T-cell (primary cell): Measurements from ENCODE around the gene LDLRAD4. TPM values are rescaled to one million over a fixed set of nuclear protein-coding genes. Genes with fewer than 3 reads are reported as not detected.
"Not testable (repeated sequence)": the region's sequence is repeated elsewhere in the genome, so short reads cannot be mapped to it uniquely, and the experiment has no call there.

Experiments
- ATAC-seq, 4 experiments: fragments of 200-7000 bp in 3 of 4; fragments of 150-1000 bp in 1 of 4; cut with Tn5 transposase; replicated peaks in 1 of 4; 1 replicate in 3 of 4; 2 replicates in 1 of 4; pipeline ENCODE4 v1.10.0; 2021; ENCODE audit warnings: moderate library complexity in 3 of 4, mild to moderate bottlenecking in 2 of 4, moderate number of reproducible peaks in 1 of 4
- CTCF ChIA-PET, 2 donors: fragments of 300-600 bp; sonication (Branson Sonifier 250); formaldehyde crosslinking; loops; one replicate each; lab custom pipeline; 2022; ENCODE audit warnings: antibody characterized with exemption in 2 of 2; lab: Charles Lee
- POLR2A ChIA-PET, 2 donors: fragments of 300-600 bp; sonication (Branson Sonifier 250); formaldehyde crosslinking; loops; one replicate each; lab custom pipeline; 2022; ENCODE audit warnings: antibody characterized with exemption in 2 of 2; lab: Charles Lee
- DNase-seq, 35 experiments: peaks; one replicate each; pipeline versions ENCODE4 v3.0.0 to v3.0.0-alpha.2; 2013 to 2023
- H3K27ac ChIP-seq: one replicate; pipeline ENCODE4 v1.5.1; 2013; ENCODE audit warnings: low read length
- H3K27me3 ChIP-seq, 2 experiments: replicated peaks in 1 of 2; 1 replicate in 1 of 2; 2 replicates in 1 of 2; pipeline versions ENCODE4 v1.6.1 to v1.7.0; 2013; ENCODE audit warnings: low read length in 1 of 2, mixed read lengths in 1 of 2; ENCODE audit not compliant: control insufficient read depth in 2 of 2, insufficient read depth in 2 of 2; ENCODE audit errors: extremely low read depth in 1 of 2
- H3K36me3 ChIP-seq, 2 donors: 1 replicate in 1 of 2; 2 replicates in 1 of 2; pipeline versions ENCODE4 v1.6.1 to v1.7.0; 2013; ENCODE audit warnings: low read length in 1 of 2; ENCODE audit not compliant: control insufficient read depth in 2 of 2, insufficient read depth in 1 of 2; ENCODE audit errors: extremely low read depth in 1 of 2
- H3K4me1 ChIP-seq, 2 experiments: 1 replicate in 1 of 2; 2 replicates in 1 of 2; pipeline versions ENCODE4 v1.6.1 to v1.7.0; 2013; ENCODE audit warnings: low read length in 2 of 2, mixed read lengths in 1 of 2; ENCODE audit not compliant: insufficient read depth in 2 of 2, control insufficient read depth in 1 of 2; ENCODE audit errors: extremely low read depth in 1 of 2
- H3K4me3 ChIP-seq, 2 donors: 1 replicate in 1 of 2; 2 replicates in 1 of 2; pipeline versions ENCODE4 v1.5.1 to v1.7.0; 2013; ENCODE audit warnings: mild to moderate bottlenecking in 2 of 2, low read length in 1 of 2, moderate library complexity in 1 of 2; ENCODE audit not compliant: control insufficient read depth in 1 of 2; ENCODE audit errors: extremely low read depth in 1 of 2
- H3K9me3 ChIP-seq: 2 replicates; pipeline ENCODE4 v1.7.0; 2013
- H3K27ac Mint-ChIP-seq, 2 donors: one replicate each; pipeline ENCODE4 v1.8.0; 2020 to 2021; ENCODE audit warnings: mild to moderate bottlenecking in 2 of 2, mixed read lengths in 2 of 2
- H3K27me3 Mint-ChIP-seq, 2 donors: one replicate each; pipeline ENCODE4 v1.8.0; 2021 to 2022; ENCODE audit warnings: mixed read lengths in 2 of 2
- H3K36me3 Mint-ChIP-seq: one replicate; pipeline ENCODE4 v1.8.0; 2021; ENCODE audit warnings: mixed read lengths
- H3K4me1 Mint-ChIP-seq, 3 donors: one replicate each; pipeline ENCODE4 v1.8.0; 2020 to 2022; ENCODE audit warnings: mixed read lengths in 3 of 3, mild to moderate bottlenecking in 1 of 3
- H3K4me3 Mint-ChIP-seq, 3 donors: one replicate each; pipeline ENCODE4 v1.8.0; 2020 to 2022; ENCODE audit warnings: mild to moderate bottlenecking in 3 of 3, mixed read lengths in 3 of 3, moderate library complexity in 3 of 3
- H3K9me3 Mint-ChIP-seq, 3 donors: one replicate each; pipeline ENCODE4 v1.8.0; 2020 to 2022; ENCODE audit warnings: mixed read lengths in 3 of 3
- WGBS: methylation state at CpG from one replicate; pipeline ENCODE4 v1.1.5; 2013; ENCODE audit warnings: missing lambda C conversion rate; ENCODE audit not compliant: insufficient coverage; 5-methylcytosine and 5-hydroxymethylcytosine counted together
- total RNA-seq, 35 experiments: library from RNA in 6 of 35; stranded (reverse) in 6 of 35; fragments of 120-200 nt in 1 of 35; gene quantifications; one replicate each; pipeline versions ENCODE4 v1.2.1 to v1.2.4 and lab custom pipeline; 2013 to 2026

Gene LDLRAD4
- total RNA-seq, 5 donors from 2014 or later (not counting 1 experiment from before 2014, with no cell fraction given) = 57.6 to 80.8 (median 72.4) TPM

- CTCF ChIA-PET = interaction anchor here in 1 of 2 donors (0.6 kb wide), 1 partner anchor 82 kb away, joined by 3 read pairs; no protein-coding TSS in a partner anchor
- POLR2A ChIA-PET = no interaction called here
- Histone ChIP-seq H3K9me3 (peaks cover 2% of the 10 kb centered on the region), H3K4me1 (peaks cover 2 to 28% of the 10 kb centered on the region in 2 experiments), H3K4me3 (no peak overlapping the region), H3K27ac (no peak overlapping the region), H3K27me3 (no peaks in the 10 kb centered on the region), H3K36me3 (peaks cover 3 to 17% of the 10 kb centered on the region in 2 donors)
- H3K27ac Mint-ChIP-seq = peak overlapping the region; percentile 70 to 86
- DNase-seq (no peak), ATAC-seq (peak in 1 of 4 experiments; percentile 16)
- H3K9me3 Mint-ChIP-seq = peaks cover 0 to 17% (median 2%) of the 10 kb centered on the region in 3 donors
- no peaks in the 10 kb centered on the region for H3K27me3 Mint-ChIP-seq
- H3K4me3 Mint-ChIP-seq = peak overlapping the region in 1 of 3 donors; percentile 16
- H3K36me3 Mint-ChIP-seq = peaks cover 57% of the 10 kb centered on the region
- 82% methylated on average over 10 of the region's 17 CpGs for WGBS
- H3K4me1 Mint-ChIP-seq = peaks cover 47 to 68% (median 63%) of the 10 kb centered on the region in 3 donors
Observed at GRCh38 chr18:13471198-13471845, 252.8 kb downstream of the LDLRAD4 start.

GRCh38 chr18:13471971-13472628, 253.5 kb downstream of the LDLRAD4 start:
- H3K4me3 Mint-ChIP-seq = peak overlapping the region in 1 of 3 donors; percentile 31
- no peak for DNase-seq
- peaks cover 0 to 9% (median 0%) of the 10 kb centered on the region in 3 donors for H3K9me3 Mint-ChIP-seq
- peaks cover 3 to 17% of the 10 kb centered on the region in 2 donors for H3K36me3 ChIP-seq
- no peak overlapping the region for H3K4me3 ChIP-seq
- no peaks in the 10 kb centered on the region for H3K27me3 ChIP-seq
- WGBS = 94% methylated on average over 7 of the region's 17 CpGs
- H3K9me3 ChIP-seq = peaks cover 2% of the 10 kb centered on the region
- POLR2A ChIA-PET = no interaction called here
- peaks cover 56% of the 10 kb centered on the region for H3K36me3 Mint-ChIP-seq
- CTCF ChIA-PET = no interaction called here
- no peak overlapping the region for H3K27ac ChIP-seq
- no peaks in the 10 kb centered on the region for H3K27me3 Mint-ChIP-seq
- no peak for ATAC-seq
- H3K4me1 ChIP-seq = peaks cover 2 to 25% of the 10 kb centered on the region in 2 experiments
- H3K27ac Mint-ChIP-seq = peak overlapping the region; percentile 41 to 43
- peaks cover 39 to 63% (median 55%) of the 10 kb centered on the region in 3 donors for H3K4me1 Mint-ChIP-seq

- Mint-ChIP-seq H3K36me3 (peaks cover 60% of the 10 kb centered on the region), H3K4me1 (peaks cover 38 to 56% (median 53%) of the 10 kb centered on the region in 3 donors), H3K9me3 (peaks cover 0 to 5% (median 0%) of the 10 kb centered on the region in 3 donors), H3K27me3 (no peaks in the 10 kb centered on the region), H3K27ac (peak overlapping the region in 1 of 2 donors; percentile 68), H3K4me3 (no peak overlapping the region)
- no peak for DNase-seq
- POLR2A ChIA-PET = no interaction called here
- Histone ChIP-seq H3K4me3 (no peak overlapping the region), H3K36me3 (peaks cover 8 to 19% of the 10 kb centered on the region in 2 donors), H3K9me3 (no peaks in the 10 kb centered on the region), H3K4me1 (peaks cover 2 to 25% of the 10 kb centered on the region in 2 experiments), H3K27ac (no peak overlapping the region), H3K27me3 (no peaks in the 10 kb centered on the region)
- ATAC-seq = no peak
- CTCF ChIA-PET = no interaction called here
- WGBS = 100% methylated on average over 3 of the region's 6 CpGs
Observed at GRCh38 chr18:13473751-13474150, 255.2 kb downstream of the LDLRAD4 start.

DNA sequence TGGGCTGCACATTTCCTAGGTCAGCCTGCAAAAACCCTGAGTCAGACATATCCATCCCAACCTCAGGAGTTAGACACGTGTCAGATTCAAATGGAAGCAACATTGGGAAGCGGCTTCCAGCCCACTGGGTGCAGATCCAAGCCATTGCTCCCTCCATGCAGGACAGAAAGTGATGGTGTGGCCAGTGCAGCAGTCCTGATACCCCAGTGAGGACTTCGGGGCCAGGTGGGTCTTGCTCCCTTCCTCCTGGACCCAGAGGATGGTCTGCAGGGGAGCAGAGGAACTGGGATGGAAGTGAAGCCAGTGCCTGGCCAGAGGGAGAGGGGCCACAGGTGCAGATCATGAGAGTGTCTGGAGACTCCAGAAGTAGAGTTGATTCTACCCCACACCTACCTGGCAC, 255.8 kb downstream of the LDLRAD4 start:
- Mint-ChIP-seq H3K27ac (peak overlapping the region in 1 of 2 donors; percentile 68), H3K4me1 (peaks cover 39 to 52% (median 50%) of the 10 kb centered on the region in 3 donors), H3K36me3 (peaks cover 65% of the 10 kb centered on the region), H3K9me3 (peaks cover 0 to 5% (median 0%) of the 10 kb centered on the region in 3 donors), H3K4me3 (no peak overlapping the region), H3K27me3 (no peaks in the 10 kb centered on the region)
- ChIA-PET POLR2A (no interaction called here), CTCF (no interaction called here)
- H3K4me1 ChIP-seq = peaks cover 2 to 25% of the 10 kb centered on the region in 2 experiments
- 96% methylated on average over 3 of the region's 3 CpGs for WGBS
- H3K36me3 ChIP-seq = peaks cover 8 to 19% of the 10 kb centered on the region in 2 donors
- H3K27ac ChIP-seq = no peak overlapping the region
- DNase-seq (no peak), ATAC-seq (no peak)
- no peaks in the 10 kb centered on the region for H3K9me3 ChIP-seq
- no peak overlapping the region for H3K4me3 ChIP-seq
- no peaks in the 10 kb centered on the region for H3K27me3 ChIP-seq

GRCh38 chr18:13474907-13475545, 256.5 kb downstream of the LDLRAD4 start:
- CTCF ChIA-PET = interaction anchor here in 1 of 2 donors (0.6 kb wide), 1 partner anchor 41 kb away, joined by 3 read pairs; no protein-coding TSS in a partner anchor
- Histone ChIP-seq H3K9me3 (no peaks in the 10 kb centered on the region), H3K4me1 (peaks cover 2 to 25% of the 10 kb centered on the region in 2 experiments), H3K27ac (no peak overlapping the region), H3K27me3 (no peaks in the 10 kb centered on the region), H3K4me3 (no peak overlapping the region), H3K36me3 (peaks cover 8 to 19% of the 10 kb centered on the region in 2 donors)
- Mint-ChIP-seq H3K4me1 (peaks cover 40 to 51% (median 49%) of the 10 kb centered on the region in 3 donors), H3K27ac (peak overlapping the region in 1 of 2 donors; percentile 58), H3K9me3 (peaks cover 0 to 5% (median 0%) of the 10 kb centered on the region in 3 donors), H3K27me3 (no peaks in the 10 kb centered on the region), H3K36me3 (peaks cover 66% of the 10 kb centered on the region), H3K4me3 (no peak overlapping the region)
- POLR2A ChIA-PET = no interaction called here
- no peak for ATAC-seq
- no peak for DNase-seq
- 94% methylated on average over 3 of the region's 6 CpGs for WGBS

GRCh38 chr18:13476312-13476711, 257.8 kb downstream of the LDLRAD4 start:
- Mint-ChIP-seq H3K4me1 (peaks cover 37 to 51% (median 48%) of the 10 kb centered on the region in 3 donors), H3K36me3 (peaks cover 68% of the 10 kb centered on the region)
- H3K27me3 ChIP-seq, ATAC-seq, H3K9me3 Mint-ChIP-seq, H3K27ac Mint-ChIP-seq, DNase-seq, POLR2A ChIA-PET, H3K4me3 ChIP-seq, CTCF ChIA-PET, H3K27ac ChIP-seq, H3K9me3 ChIP-seq, H3K27me3 Mint-ChIP-seq, H3K4me3 Mint-ChIP-seq: not testable (repeated sequence)
- Histone ChIP-seq H3K36me3 (peaks cover 8 to 19% of the 10 kb centered on the region in 2 donors), H3K4me1 (peaks cover 2 to 17% of the 10 kb centered on the region in 2 experiments)
- WGBS = no CpG with 5 or more reads among the region's 4 CpGs
